Gastrocnemius medialis (tissue), 4 donors: ENCODE measurements around the gene MNS1. TPM values are rescaled to one million over a fixed set of nuclear protein-coding genes. Genes with fewer than 3 reads are reported as not detected.

Experiments used
- total RNA-seq, 4 donors: library from RNA; depleted of rRNA; stranded (reverse); fragments of >200 nt; gene quantifications; one replicate each; pipeline versions ENCODE4 v1.1.0 to v1.2.3, GENCODE V29; 2016

MNS1 gene
- total RNA-seq, 4 donors from 2014 or later = 0.44 to 0.66 (median 0.62) TPM; not detected in 1

Other genes with a start within 250 kb of the MNS1 start
- 10 to 100 TPM in 2 of 4 donors, 1 to 10 TPM in 2; 9.6 to 11.7 (median 10.7) TPM for gene RFX7, start 221.3 kb downstream of the MNS1 start, total RNA-seq
- gene TEX9, start 99.7 kb downstream of the MNS1 start, total RNA-seq = under 1 TPM in 1 of 4 donors, not detected in 3; 0.44 TPM